NCI-H69 (cell line): Measurements from ENCODE around the gene TMEM267.
A peak's percentile ranks its signal among the peaks of the same experiment; 100 is the strongest.
"Not testable (repeated sequence)": the region's sequence is repeated elsewhere in the genome, so short reads cannot be mapped to it uniquely, and the experiment has no call there.

ENCODE experiments used
- DNase-seq: peaks from one replicate; lab custom pipeline; 2025; lab: John Stamatoyannopoulos, UW

Gene TMEM267

GRCh38 chr5:43456556-43456955, 27.1 kb downstream of the TMEM267 start:
- no peak for DNase-seq

GRCh38 chr5:43441575-43441974, 42.1 kb downstream of the TMEM267 start:
- not testable (repeated sequence) for DNase-seq

GRCh38 chr5:43437062-43437660, 46.5 kb downstream of the TMEM267 start:
- DNase-seq, result no peak

- DNase-seq, result no peak
Measured at GRCh38 chr5:43433382-43433781, 50.3 kb downstream of the TMEM267 start.

GRCh38 chr5:43432486-43433375, 50.9 kb downstream of the TMEM267 start:
- peak; percentile 86 for DNase-seq

GRCh38 chr5:43429706-43430105, 54.0 kb downstream of the TMEM267 start:
- DNase-seq, result peak; percentile 64

GRCh38 chr5:43429016-43429415, 54.6 kb downstream of the TMEM267 start:
- DNase-seq, result no peak

GRCh38 chr5:43427306-43427705, 56.4 kb downstream of the TMEM267 start:
- DNase-seq, result no peak

GRCh38 chr5:43425983-43426382, 57.7 kb downstream of the TMEM267 start:
- DNase-seq, result no peak

GRCh38 chr5:43423086-43423485, 60.6 kb downstream of the TMEM267 start:
- DNase-seq, result not testable (repeated sequence)

- peak; percentile 93 for DNase-seq
Measured at GRCh38 chr5:43422143-43422542, 61.5 kb downstream of the TMEM267 start.

GRCh38 chr5:43421450-43422133, 62.1 kb downstream of the TMEM267 start:
- DNase-seq, result peak; percentile 45

- peak; percentile 68 for DNase-seq
Measured at GRCh38 chr5:43420241-43420640, 63.4 kb downstream of the TMEM267 start.

GRCh38 chr5:43418561-43418960, 65.1 kb downstream of the TMEM267 start:
- DNase-seq, result peak; percentile 28

GRCh38 chr5:43416803-43417394, 66.8 kb downstream of the TMEM267 start:
- peak; percentile 93 for DNase-seq

GRCh38 chr5:43415935-43416802, 67.5 kb downstream of the TMEM267 start:
- peak; percentile 66 for DNase-seq

- no peak for DNase-seq
Measured at GRCh38 chr5:43413966-43414365, 69.7 kb downstream of the TMEM267 start.

GRCh38 chr5:43412644-43413043, 71.0 kb downstream of the TMEM267 start:
- DNase-seq, result no peak

- DNase-seq, result peak; percentile 30
Measured at GRCh38 chr5:43412156-43412555, 71.5 kb downstream of the TMEM267 start, which contains the start of gene CCL28. Gene CCL28, minus strand, starts transcription at chr5:43412391. Its CDS starts 75 bp downstream, at chr5:43412316.

- peak; percentile 25 for DNase-seq
Measured at GRCh38 chr5:43411495-43411894, 72.2 kb downstream of the TMEM267 start.

GRCh38 chr5:43410414-43410813, 73.3 kb downstream of the TMEM267 start:
- no peak for DNase-seq
